HFFc6 (cell line): ENCODE measurements around the gene RAB7A. TPM values are rescaled to one million over a fixed set of nuclear protein-coding genes. Genes with fewer than 3 reads are reported as not detected.
A peak's percentile ranks its signal among the peaks of the same experiment; 100 is the strongest.

Experiments used
- DNase-seq: peaks from one replicate; pipeline ENCODE4 v3.0.0-alpha.2; 2018
- H3K27ac Mint-ChIP-seq: 2 replicates; pipeline ENCODE4 v1.8.0; 2020; ENCODE audit warnings: mild to moderate bottlenecking, mixed read lengths
- H3K27me3 Mint-ChIP-seq: 2 replicates; pipeline ENCODE4 v1.8.0; 2021; ENCODE audit warnings: mild to moderate bottlenecking, moderate library complexity, mixed read lengths; ENCODE audit not compliant: insufficient read depth
- H3K36me3 Mint-ChIP-seq: 2 replicates; pipeline ENCODE4 v1.8.0; 2021; ENCODE audit warnings: low read depth, mixed read lengths
- H3K4me1 Mint-ChIP-seq: 2 replicates; pipeline ENCODE4 v1.8.0; 2020; ENCODE audit warnings: low read depth, mixed read lengths
- H3K4me3 Mint-ChIP-seq: 2 replicates; pipeline ENCODE4 v1.8.0; 2020; ENCODE audit warnings: mild to moderate bottlenecking, moderate library complexity, mixed read lengths
- H3K9me3 Mint-ChIP-seq: 2 replicates; pipeline ENCODE4 v1.8.0; 2020; ENCODE audit warnings: mild to moderate bottlenecking, mixed read lengths
- total RNA-seq, 6 experiments: library from RNA; stranded (reverse); fragmentation: NEBNext Ultra II Directional; extraction: Animal tissue kit (Norgen Biotek cat#: 25700); gene quantifications; 2 replicates in 1 of 6; 3 replicates in 5 of 6; pipeline ENCODE4 v1.2.3, GENCODE V29; 2021
- TF ChIP-seq, protein P1 (sequence below): fragments of 200-600 bp; sonication (generic); IDR thresholded peaks from 2 replicates; pipeline ENCODE4 v1.5.0; 2021; ENCODE audit warnings: antibody characterized with exemption, mild to moderate bottlenecking

The RAB7A gene
- total RNA-seq, 6 experiments from 2014 or later: 311 to 355 (median 323) TPM

GRCh38 chr3:128794067-128794768 is 68.2 kb downstream of the RAB7A start:
- Mint-ChIP-seq H3K4me1 (peaks cover 34% of the 10 kb centered on the region), H3K36me3 (peaks cover 13% of the 10 kb centered on the region), H3K27ac (peak overlapping the region; percentile 88), H3K27me3 (peaks cover 3% of the 10 kb centered on the region; the same call in 1 of the 2 replicates), H3K9me3 (no peaks in the 10 kb centered on the region), H3K4me3 (peak overlapping the region; percentile 72)
- TF ChIP-seq, protein P1, sequence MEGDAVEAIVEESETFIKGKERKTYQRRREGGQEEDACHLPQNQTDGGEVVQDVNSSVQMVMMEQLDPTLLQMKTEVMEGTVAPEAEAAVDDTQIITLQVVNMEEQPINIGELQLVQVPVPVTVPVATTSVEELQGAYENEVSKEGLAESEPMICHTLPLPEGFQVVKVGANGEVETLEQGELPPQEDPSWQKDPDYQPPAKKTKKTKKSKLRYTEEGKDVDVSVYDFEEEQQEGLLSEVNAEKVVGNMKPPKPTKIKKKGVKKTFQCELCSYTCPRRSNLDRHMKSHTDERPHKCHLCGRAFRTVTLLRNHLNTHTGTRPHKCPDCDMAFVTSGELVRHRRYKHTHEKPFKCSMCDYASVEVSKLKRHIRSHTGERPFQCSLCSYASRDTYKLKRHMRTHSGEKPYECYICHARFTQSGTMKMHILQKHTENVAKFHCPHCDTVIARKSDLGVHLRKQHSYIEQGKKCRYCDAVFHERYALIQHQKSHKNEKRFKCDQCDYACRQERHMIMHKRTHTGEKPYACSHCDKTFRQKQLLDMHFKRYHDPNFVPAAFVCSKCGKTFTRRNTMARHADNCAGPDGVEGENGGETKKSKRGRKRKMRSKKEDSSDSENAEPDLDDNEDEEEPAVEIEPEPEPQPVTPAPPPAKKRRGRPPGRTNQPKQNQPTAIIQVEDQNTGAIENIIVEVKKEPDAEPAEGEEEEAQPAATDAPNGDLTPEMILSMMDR: no peak
- peak; percentile 95 for DNase-seq

DNA sequence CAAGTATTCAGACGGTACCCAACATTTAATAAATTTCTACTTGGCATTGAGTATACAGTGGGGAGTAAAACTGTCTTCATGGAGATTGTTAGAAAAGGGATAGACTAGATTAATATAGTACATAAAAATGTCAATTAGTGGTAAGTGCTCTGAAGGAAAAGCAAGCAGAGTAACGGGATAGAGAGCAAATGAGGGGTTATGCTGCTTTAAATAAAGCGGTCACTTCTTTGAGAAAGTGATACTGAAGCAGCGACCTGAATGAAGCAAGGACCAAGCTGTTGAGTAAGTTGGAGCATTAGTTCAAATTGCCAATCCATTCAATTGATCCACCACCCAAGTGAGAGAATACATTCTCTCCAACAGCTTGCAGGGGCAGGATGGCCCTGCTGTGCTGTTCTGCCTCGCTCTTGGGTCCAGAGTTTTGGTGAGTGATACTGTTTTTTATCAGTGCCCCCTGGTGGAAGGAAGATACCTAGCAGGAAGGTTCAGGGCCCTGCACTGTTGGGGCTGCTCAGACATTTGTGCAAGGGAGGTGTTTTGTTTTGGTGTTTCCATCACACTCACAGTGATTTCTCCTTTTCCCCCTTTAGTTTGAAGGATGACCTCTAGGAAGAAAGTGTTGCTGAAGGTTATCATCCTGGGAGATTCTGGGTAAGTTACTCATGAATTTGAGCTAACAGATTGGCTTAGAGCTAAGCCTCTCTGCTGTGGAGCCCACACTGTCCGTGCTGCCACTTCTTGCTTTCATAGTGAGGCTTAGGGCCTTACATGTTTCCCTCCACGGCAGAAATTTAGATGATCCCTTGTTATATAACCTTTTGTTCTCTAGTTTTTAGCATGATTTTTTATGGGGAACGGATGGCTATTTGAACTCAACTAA is 69.0 kb downstream of the RAB7A start:
- H3K4me3 Mint-ChIP-seq: peak overlapping the region; percentile 72
- peak; percentile 71 for DNase-seq
- TF ChIP-seq, protein P1: peak; percentile 94
- H3K27ac Mint-ChIP-seq: peak overlapping the region; percentile 88
- H3K9me3 Mint-ChIP-seq: no peaks in the 10 kb centered on the region
- H3K36me3 Mint-ChIP-seq: peaks cover 21% of the 10 kb centered on the region
- H3K4me1 Mint-ChIP-seq: peaks cover 30% of the 10 kb centered on the region
- H3K27me3 Mint-ChIP-seq: peaks cover 1% of the 10 kb centered on the region; the same call in 1 of the 2 replicates

DNA sequence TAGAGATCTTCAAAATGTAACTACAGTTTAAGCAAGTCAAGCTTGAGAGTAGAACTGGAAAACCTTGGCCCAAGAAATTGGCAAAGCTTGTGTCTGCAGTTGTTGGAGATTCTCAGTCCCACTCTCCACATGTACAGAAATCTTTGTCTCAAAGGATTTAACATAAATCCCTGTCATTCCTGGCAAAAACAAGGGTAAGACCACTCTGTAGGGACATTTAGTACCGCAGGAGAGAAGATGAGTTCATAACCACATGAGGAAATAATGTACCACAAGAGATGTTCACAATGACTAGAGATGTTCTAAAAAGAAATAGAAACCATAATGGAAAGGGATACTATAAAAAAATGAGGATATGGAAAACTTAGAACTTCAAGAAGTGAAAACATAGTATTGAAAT is 73.7 kb downstream of the RAB7A start:
- TF ChIP-seq, protein P1: no peak
- H3K9me3 Mint-ChIP-seq: no peaks in the 10 kb centered on the region
- H3K4me3 Mint-ChIP-seq: no peak overlapping the region
- peaks cover 40% of the 10 kb centered on the region for H3K36me3 Mint-ChIP-seq
- DNase-seq: no peak
- no peaks in the 10 kb centered on the region; the same call in 1 of the 2 replicates for H3K27me3 Mint-ChIP-seq
- H3K4me1 Mint-ChIP-seq: peaks cover 37% of the 10 kb centered on the region
- H3K27ac Mint-ChIP-seq: peak overlapping the region; percentile 21; the same call in 1 of the 2 replicates

DNA sequence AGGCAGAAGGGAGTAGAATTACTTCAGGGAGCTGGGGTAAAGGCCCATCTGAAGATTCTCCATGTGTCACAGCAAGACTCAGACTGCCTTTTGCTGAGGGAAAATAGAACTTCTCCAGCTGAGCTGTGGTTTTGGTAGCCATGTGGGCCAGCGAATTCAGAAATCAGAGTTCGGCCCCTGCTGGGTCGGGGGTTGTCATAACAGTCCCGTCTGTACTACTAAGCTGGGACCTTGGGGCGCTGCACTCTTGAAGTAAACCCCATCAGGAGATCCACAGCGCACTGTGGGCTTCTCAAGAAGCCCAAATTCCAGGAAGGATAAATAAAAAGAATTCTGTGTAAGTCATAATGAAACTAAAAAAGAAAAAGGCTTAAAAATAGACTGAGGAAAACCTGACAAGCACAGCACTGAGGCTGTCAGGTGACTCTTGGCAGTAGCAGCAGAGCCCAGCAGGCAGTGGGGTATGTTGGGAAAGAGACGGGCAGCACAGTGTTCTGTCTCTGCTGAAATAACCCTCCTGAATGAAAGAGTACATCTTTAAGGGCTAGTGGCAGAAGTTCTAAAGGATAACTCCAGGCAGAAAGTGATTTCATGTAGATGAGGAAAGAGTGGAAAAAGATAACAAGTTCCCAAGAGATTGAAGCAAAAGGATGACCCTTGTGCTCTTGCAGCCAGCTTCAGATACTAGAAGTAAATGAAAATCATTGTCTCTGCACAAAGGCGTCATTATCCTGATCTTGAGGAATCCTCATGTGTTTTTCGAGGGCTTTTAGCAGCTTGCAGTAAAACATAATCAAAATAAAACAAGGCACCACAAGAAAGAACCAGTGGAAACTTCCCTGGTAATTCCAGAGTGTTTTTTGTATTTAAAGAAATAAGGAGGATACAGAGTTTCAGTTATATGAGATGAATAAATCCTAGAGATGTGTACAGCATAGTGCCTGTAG is 74.5 kb downstream of the RAB7A start:
- TF ChIP-seq, protein P1: no peak
- H3K27ac Mint-ChIP-seq: no peak overlapping the region
- no peaks in the 10 kb centered on the region; the same call in 1 of the 2 replicates for H3K27me3 Mint-ChIP-seq
- peaks cover 48% of the 10 kb centered on the region for H3K36me3 Mint-ChIP-seq
- H3K4me3 Mint-ChIP-seq: no peak overlapping the region
- H3K4me1 Mint-ChIP-seq: peaks cover 37% of the 10 kb centered on the region
- H3K9me3 Mint-ChIP-seq: no peaks in the 10 kb centered on the region
- DNase-seq: no peak
